Measurements from ENCODE around the gene MSI1.

DNA sequence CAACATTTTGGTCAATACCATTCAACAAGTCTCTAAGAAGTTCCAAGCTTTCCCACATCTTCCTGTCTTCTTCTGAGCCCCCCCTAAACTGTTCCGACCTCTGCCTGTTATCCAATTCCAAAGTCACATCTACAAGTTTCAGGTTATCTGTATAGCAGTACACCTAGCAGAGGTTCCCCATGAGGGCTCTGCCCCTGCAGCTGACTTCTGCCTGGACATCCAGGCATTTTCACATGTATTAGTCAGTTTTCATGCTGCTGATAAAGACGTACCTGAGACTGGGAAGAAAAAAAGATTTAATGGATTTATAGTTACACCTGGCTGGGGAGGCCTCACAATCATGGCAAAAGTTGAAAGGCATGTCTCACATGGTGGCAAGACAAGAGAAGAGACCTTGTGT, 31.2 kb downstream of the MSI1 start:
- TF ChIP-seq, protein P1, sequence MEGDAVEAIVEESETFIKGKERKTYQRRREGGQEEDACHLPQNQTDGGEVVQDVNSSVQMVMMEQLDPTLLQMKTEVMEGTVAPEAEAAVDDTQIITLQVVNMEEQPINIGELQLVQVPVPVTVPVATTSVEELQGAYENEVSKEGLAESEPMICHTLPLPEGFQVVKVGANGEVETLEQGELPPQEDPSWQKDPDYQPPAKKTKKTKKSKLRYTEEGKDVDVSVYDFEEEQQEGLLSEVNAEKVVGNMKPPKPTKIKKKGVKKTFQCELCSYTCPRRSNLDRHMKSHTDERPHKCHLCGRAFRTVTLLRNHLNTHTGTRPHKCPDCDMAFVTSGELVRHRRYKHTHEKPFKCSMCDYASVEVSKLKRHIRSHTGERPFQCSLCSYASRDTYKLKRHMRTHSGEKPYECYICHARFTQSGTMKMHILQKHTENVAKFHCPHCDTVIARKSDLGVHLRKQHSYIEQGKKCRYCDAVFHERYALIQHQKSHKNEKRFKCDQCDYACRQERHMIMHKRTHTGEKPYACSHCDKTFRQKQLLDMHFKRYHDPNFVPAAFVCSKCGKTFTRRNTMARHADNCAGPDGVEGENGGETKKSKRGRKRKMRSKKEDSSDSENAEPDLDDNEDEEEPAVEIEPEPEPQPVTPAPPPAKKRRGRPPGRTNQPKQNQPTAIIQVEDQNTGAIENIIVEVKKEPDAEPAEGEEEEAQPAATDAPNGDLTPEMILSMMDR (IDR thresholded peaks at IDR 0.05), result no peak
- TF ChIP-seq POLR2A (IDR thresholded peaks at IDR 0.05; ENCODE audit: low read depth) (no peak), POLR2AphosphoS5 (IDR thresholded peaks at IDR 0.05) (no peak), EP300 (IDR thresholded peaks at IDR 0.05) (no peak)

Data from esophagus muscularis mucosa (tissue), 4 donors.